HCT116 (cell line): ENCODE data around the gene MUC4. TPM values are rescaled to one million over a fixed set of nuclear protein-coding genes. Genes with fewer than 3 reads are reported as not detected.

Experiments used
- ATAC-seq: fragments of 200-7000 bp; cut with Tn5 transposase; 2 replicates; pipeline ENCODE4 v1.9.1; 2020; ENCODE audit warnings: mild to moderate bottlenecking, moderate library complexity
- BruUV-seq: library from RNA; stranded (reverse); fragments of 400-500 nt; replicated peaks from 2 replicates; lab custom pipeline; 2021; lab: Mats Ljungman, UMichigan
- CTCF ChIA-PET: fragments of 300-600 bp; sonication (Branson Sonifier 250); formaldehyde crosslinking; loops from one replicate; lab custom pipeline; 2021; ENCODE audit warnings: antibody characterized with exemption; lab: Charles Lee
- POLR2A ChIA-PET: fragments of 300-600, 350-600 bp; sonication (Branson Sonifier 250); formaldehyde crosslinking; loops from one replicate; lab custom pipeline; 2021; ENCODE audit warnings: antibody characterized with exemption; lab: Charles Lee
- RAD21 ChIA-PET, 2 experiments: fragments of 300-600 bp; sonication (Branson Sonifier 250); formaldehyde crosslinking; loops; one replicate each; lab custom pipeline; 2023; ENCODE audit warnings: low total read pairs in 2 of 2; ENCODE audit not compliant: uncharacterized antibody in 2 of 2, unreplicated experiment in 2 of 2, low non-redundant PET in 1 of 2; lab: Charles Lee
- DNase-seq: peaks from one replicate; pipeline ENCODE4 v3.0.0-alpha.2; 2010; ENCODE audit warnings: low read depth, low spot score
- H2AFZ ChIP-seq: fragments of 200-600 bp; shearing (Covaris generic), sonication (generic); 2 replicates; pipeline ENCODE4 v1.6.1; 2017; ENCODE audit warnings: low read depth, mixed run types, mixed read lengths, antibody characterized with exemption, low read length; ENCODE audit not compliant: poor library complexity, severe bottlenecking
- H3K27ac ChIP-seq: 2 replicates; pipeline ENCODE4 v1.5.1; 2012; ENCODE audit warnings: low read depth, low read length
- H3K27me3 ChIP-seq: fragments of 200-600 bp; sonication (generic); 2 replicates; pipeline ENCODE4 v1.6.1; 2016; ENCODE audit warnings: mixed run types, low read length, mixed read lengths; ENCODE audit not compliant: insufficient read depth
- H3K36me3 ChIP-seq, 2 experiments: fragments of 200-500 bp in 1 of 2; fragments of 200-600 bp in 1 of 2; sonication (Bioruptor generic) in 1 of 2; sonication (generic) in 1 of 2; 2 replicates each; pipeline versions ENCODE4 v1.5.1 to v1.6.1; 2014 to 2016; ENCODE audit warnings: low read length in 2 of 2, inconsistent platforms in 1 of 2, mixed read lengths in 1 of 2, mixed run types in 1 of 2; ENCODE audit not compliant: insufficient read depth in 2 of 2, control insufficient read depth in 1 of 2
- H3K4me1 ChIP-seq, 2 experiments: fragments of 200-600 bp in 1 of 2; sonication (generic) in 1 of 2; 2 replicates each; pipeline versions ENCODE4 v1.5.1 to v1.6.1; 2012 to 2017; ENCODE audit warnings: low read length in 2 of 2, inconsistent platforms in 1 of 2, mild to moderate bottlenecking in 1 of 2, mixed read lengths in 1 of 2, mixed run types in 1 of 2, moderate library complexity in 1 of 2; ENCODE audit not compliant: insufficient read depth in 2 of 2, control insufficient read depth in 1 of 2
- H3K4me2 ChIP-seq: fragments of 200-600 bp; sonication (generic); 2 replicates; pipeline ENCODE4 v1.6.1; 2017; ENCODE audit warnings: mixed run types, low read length, mixed read lengths
- H3K4me3 ChIP-seq, 2 experiments: fragments of 200-600 bp in 1 of 2; sonication (generic) in 1 of 2; replicated peaks in 1 of 2; 2 replicates each; pipeline ENCODE4 v1.5.1; 2011 to 2016; ENCODE audit warnings: low read length in 2 of 2, control low read depth in 1 of 2, low read depth in 1 of 2, mild to moderate bottlenecking in 1 of 2, mixed read lengths in 1 of 2, mixed run types in 1 of 2
- H3K79me2 ChIP-seq: fragments of 200-600 bp; sonication (generic); 2 replicates; pipeline ENCODE4 v1.6.1; 2017; ENCODE audit warnings: mild to moderate bottlenecking, mixed run types, low read length, moderate library complexity, mixed read lengths; ENCODE audit not compliant: insufficient read depth
- H3K9ac ChIP-seq: fragments of 200-600 bp; sonication (generic); 2 replicates; pipeline ENCODE4 v1.6.1; 2016; ENCODE audit warnings: low read length, mixed read lengths
- H3K9me2 ChIP-seq: fragments of 200-600 bp; sonication (generic), shearing (Covaris generic); 2 replicates; pipeline ENCODE4 v1.6.1; 2017; ENCODE audit warnings: mixed run types, mild to moderate bottlenecking, moderate library complexity; ENCODE audit not compliant: insufficient read depth
- H3K9me3 ChIP-seq, 2 experiments: fragments of 200-500 bp in 1 of 2; fragments of 200-600 bp in 1 of 2; sonication (Bioruptor generic) in 1 of 2; sonication (generic) in 1 of 2; 2 replicates each; pipeline ENCODE4 v1.6.1; 2014 to 2017; ENCODE audit warnings: low read length in 2 of 2, mixed read lengths in 2 of 2, inconsistent platforms in 1 of 2, low read depth in 1 of 2, mild to moderate bottlenecking in 1 of 2, mixed run types in 1 of 2, moderate library complexity in 1 of 2; ENCODE audit not compliant: control insufficient read depth in 1 of 2, insufficient read depth in 1 of 2
- H4K20me1 ChIP-seq: fragments of 200-600 bp; sonication (generic), shearing (Covaris generic); 2 replicates; pipeline ENCODE4 v1.6.1; 2017; ENCODE audit warnings: mixed run types, mild to moderate bottlenecking, moderate library complexity; ENCODE audit not compliant: insufficient read depth
- ATF3 ChIP-seq: IDR thresholded peaks from 2 replicates; pipeline ENCODE4 v1.6.1; 2012
- CBX3 ChIP-seq: IDR thresholded peaks from 2 replicates; pipeline ENCODE4 v1.6.1; 2012; ENCODE audit warnings: low read depth
- CTCF ChIP-seq, 3 experiments: fragments of 200-600 bp in 1 of 3; sonication (generic) in 1 of 3; IDR thresholded peaks in 2 of 3; conservative IDR thresholded peaks in 1 of 3; 2 replicates each; pipeline ENCODE4 v1.5.1; 2012 to 2017; ENCODE audit warnings: low read depth in 2 of 3, low read length in 2 of 3, antibody characterized with exemption in 1 of 3, borderline replicate concordance in 1 of 3, control low read depth in 1 of 3, mild to moderate bottlenecking in 1 of 3, mixed read lengths in 1 of 3, mixed run types in 1 of 3, moderate library complexity in 1 of 3; ENCODE audit not compliant: insufficient read depth in 1 of 3
- ELF1 ChIP-seq: IDR thresholded peaks from 2 replicates; pipeline ENCODE4 v1.6.1; 2012; ENCODE audit warnings: low read depth, borderline replicate concordance
- EZH2 ChIP-seq: fragments of 200-600 bp; sonication (generic); IDR thresholded peaks from 2 replicates; pipeline ENCODE4 v1.6.1; 2017; ENCODE audit warnings: antibody characterized with exemption, mixed run types
- JUND ChIP-seq: IDR thresholded peaks from 2 replicates; pipeline ENCODE4 v1.6.1; 2012
- POLR2AphosphoS5 ChIP-seq: IDR thresholded peaks from 2 replicates; pipeline ENCODE4 v1.6.1; 2011; ENCODE audit warnings: mild to moderate bottlenecking, low read depth, low read length, moderate library complexity
- RAD21 ChIP-seq: IDR thresholded peaks from 2 replicates; pipeline ENCODE4 v1.6.1; 2012; ENCODE audit warnings: low read depth, mild to moderate bottlenecking
- SP1 ChIP-seq: IDR thresholded peaks from 2 replicates; pipeline ENCODE4 v1.6.1; 2012; ENCODE audit warnings: low read depth
- SRF ChIP-seq: IDR thresholded peaks from 2 replicates; pipeline ENCODE4 v1.6.1; 2012; ENCODE audit warnings: low read depth
- ZBTB33 ChIP-seq: IDR thresholded peaks from 2 replicates; pipeline ENCODE4 v1.6.1; 2011; ENCODE audit warnings: mild to moderate bottlenecking, low read length, moderate library complexity; ENCODE audit not compliant: insufficient replicate concordance; ENCODE audit errors: extremely low read depth
- intact Hi-C: fragments of 100-400 bp; cut with micrococcal nuclease; formaldehyde crosslinking; loops from 2 replicates; pipeline ENCODE4 v1.10.0; 2022
- total RNA-seq: library from RNA; stranded (reverse); gene quantifications from one replicate; pipeline ENCODE4 v1.2.1, GENCODE V29; 2021; ENCODE audit not compliant: unreplicated experiment

Gene MUC4
- total RNA-seq, 1 experiment from 2014 or later: 0.64 TPM

- TF ChIP-seq SP1 (no peak), CTCF (IDR thresholded peaks at IDR 0.05 in 2 of 3, conservative IDR thresholded peaks at IDR 0.05 in 1 of 3; ENCODE audit: borderline replicate concordance in 1 of 3, insufficient read depth in 1 of 3, low read depth in 2 of 3, low read length in 2 of 3) (no peak), EZH2 (no peak), SRF (no peak), ZBTB33 (no peak), CBX3 (no peak), POLR2AphosphoS5 (no peak), RAD21 (no peak), JUND (no peak), ATF3 (no peak), ELF1 (no peak)
- intact Hi-C loops: no loop called here
- no peaks in the 10 kb centered on the region for H3K79me2 ChIP-seq
- H3K4me2 ChIP-seq: no peak overlapping the region
- BruUV-seq: no TSS peak
- POLR2A ChIA-PET: no interaction called here
- H3K36me3 ChIP-seq: no peaks in the 10 kb centered on the region
- no peaks in the 10 kb centered on the region for H4K20me1 ChIP-seq
- H3K27me3 ChIP-seq: no peaks in the 10 kb centered on the region
- H3K9me2 ChIP-seq: no peaks in the 10 kb centered on the region
- CTCF ChIA-PET: no interaction called here
- no peak for DNase-seq
- no peak for ATAC-seq
- peaks cover 0 to 4% of the 10 kb centered on the region in 2 experiments; a peak in 1 of 4 replicates for H3K4me1 ChIP-seq
- no peak overlapping the region for H2AFZ ChIP-seq
- RAD21 ChIA-PET: no interaction called here
- H3K9me3 ChIP-seq: no peaks in the 10 kb centered on the region
- no peak overlapping the region for H3K9ac ChIP-seq
- no peak overlapping the region for H3K27ac ChIP-seq
- H3K4me3 ChIP-seq: no peak overlapping the region
Observed at GRCh38 chr3:195732940-195733339, 78.8 kb downstream of the MUC4 start.
